Measurements from ENCODE around the gene SLC25A48. TPM values are rescaled to one million over a fixed set of nuclear protein-coding genes. Genes with fewer than 3 reads are reported as not detected.
A peak's percentile ranks its signal among the peaks of the same experiment; 100 is the strongest.

The SLC25A48 gene
- total RNA-seq, 1 experiment from 2014 or later: not detected

GRCh38 chr5:135851186-135851914 lies 16.9 kb downstream of the SLC25A48 start:
- POLR2A ChIA-PET: no interaction called here
- in situ Hi-C loops (cut with HindIII; ENCODE audit: low pct_unique_long_range_greater_than_20kb, low sequenced_read_pairs) (no loop called here), intact Hi-C loops (cut with micrococcal nuclease; ENCODE audit: unreplicated experiment) (no loop called here)
- H3K27me3 ChIP-seq (ENCODE audit: control insufficient read depth, insufficient read depth, low read length): 0 out of 2 replicates have a peak, but pooled peaks cover 3% of the 10 kb centered on the region
- no peaks in the 10 kb centered on the region for H3K4me1 ChIP-seq (ENCODE audit: control insufficient read depth, insufficient read depth, low read length)
- TF ChIP-seq SIN3A (IDR thresholded peaks at IDR 0.05; ENCODE audit: borderline replicate concordance, insufficient read depth, low read depth, low read length): no peak
- TF ChIP-seq REST (IDR thresholded peaks at IDR 0.05; ENCODE audit: insufficient read depth in 1 of 2, low read depth in 2 of 2, low read length in 1 of 2): no peak
- TF ChIP-seq TCF7L2 (IDR thresholded peaks at IDR 0.05; ENCODE audit: low read depth, low read length): no peak
- no peak for TF ChIP-seq CTCF (IDR thresholded peaks at IDR 0.05)
- BruUV-seq (replicated peaks): no TSS peak
- DNase-seq (ENCODE audit: low read depth, low spot score) (no peak), ATAC-seq (0 out of 2 replicates have a peak, but pooled peaks have one; percentile 61)
- no peaks in the 10 kb centered on the region for H3K9me3 ChIP-seq (ENCODE audit: control insufficient read depth, insufficient read depth, low read depth, low read length)
- no peak overlapping the region for H3K4me3 ChIP-seq (ENCODE audit: low read depth in 2 of 2, low read length in 2 of 2)
- H3K27ac ChIP-seq (ENCODE audit: low read length): no peak overlapping the region
- H3K36me3 ChIP-seq (ENCODE audit: control insufficient read depth, insufficient read depth, low read length): no peaks in the 10 kb centered on the region
- CTCF ChIA-PET: no interaction called here

GRCh38 chr5:135851915-135852845 lies 17.7 kb downstream of the SLC25A48 start:
- TF ChIP-seq POLR2AphosphoS5 (IDR thresholded peaks at IDR 0.05; ENCODE audit: low read depth, low read length) (no peak), SIN3A (IDR thresholded peaks at IDR 0.05; ENCODE audit: borderline replicate concordance, insufficient read depth, low read depth, low read length) (no peak), CTCF (IDR thresholded peaks at IDR 0.05) (no peak), TCF7L2 (IDR thresholded peaks at IDR 0.05; ENCODE audit: low read depth, low read length) (no peak), REST (IDR thresholded peaks at IDR 0.05; ENCODE audit: insufficient read depth in 1 of 2, low read depth in 2 of 2, low read length in 1 of 2) (no peak)
- H3K4me3 ChIP-seq (ENCODE audit: low read depth in 2 of 2, low read length in 2 of 2): no peak overlapping the region
- no peaks in the 10 kb centered on the region for H3K4me1 ChIP-seq (ENCODE audit: control insufficient read depth, insufficient read depth, low read length)
- intact Hi-C loops (cut with micrococcal nuclease; ENCODE audit: unreplicated experiment) (no loop called here), in situ Hi-C loops (cut with HindIII; ENCODE audit: low pct_unique_long_range_greater_than_20kb, low sequenced_read_pairs) (no loop called here)
- H3K27ac ChIP-seq (ENCODE audit: low read length): no peak overlapping the region
- H3K27me3 ChIP-seq (ENCODE audit: control insufficient read depth, insufficient read depth, low read length): 0 out of 2 replicates have a peak, but pooled peaks cover 3% of the 10 kb centered on the region
- DNase-seq (ENCODE audit: low read depth, low spot score) (no peak), ATAC-seq (no peak)
- CTCF ChIA-PET: no interaction called here
- POLR2A ChIA-PET: no interaction called here
- BruUV-seq (replicated peaks): no TSS peak
- no peaks in the 10 kb centered on the region for H3K36me3 ChIP-seq (ENCODE audit: control insufficient read depth, insufficient read depth, low read length)
- no peaks in the 10 kb centered on the region for H3K9me3 ChIP-seq (ENCODE audit: control insufficient read depth, insufficient read depth, low read depth, low read length)
